Activated naive CD8-positive, alpha-beta T cell treated with anti-CD3 and anti-CD28 coated beads, Interleukin-2, amount 10 ng/mL, durations not matched to agents 7 days and 5 days (primary cell): ENCODE data around the gene GNAO1. TPM values are rescaled to one million over a fixed set of nuclear protein-coding genes. Genes with fewer than 3 reads are reported as not detected.
"Not testable (repeated sequence)": the region's sequence is repeated elsewhere in the genome, so short reads cannot be mapped to it uniquely, and the experiment has no call there.

Source experiments
- ATAC-seq: fragments of 150-1000 bp; cut with Tn5 transposase; one replicate; pipeline ENCODE4 v1.10.0; 2021; ENCODE audit warnings: low read depth, moderate library complexity
- POLR2A ChIA-PET: fragments of 350-600 bp; sonication (Branson Sonifier 250); formaldehyde crosslinking; loops from one replicate; lab custom pipeline; 2021; ENCODE audit warnings: antibody characterized with exemption; lab: Charles Lee
- DNase-seq: peaks from one replicate; pipeline ENCODE4 v3.0.0; 2021
- H3K27ac Mint-ChIP-seq: one replicate; pipeline ENCODE4 v1.8.0; 2022; ENCODE audit warnings: mild to moderate bottlenecking, mixed read lengths
- H3K27me3 Mint-ChIP-seq: one replicate; pipeline ENCODE4 v1.8.0; 2022; ENCODE audit warnings: mild to moderate bottlenecking, moderate library complexity, mixed read lengths
- H3K36me3 Mint-ChIP-seq: one replicate; pipeline ENCODE4 v1.8.0; 2021; ENCODE audit warnings: mild to moderate bottlenecking, mixed read lengths
- H3K4me1 Mint-ChIP-seq: one replicate; pipeline ENCODE4 v1.8.0; 2021; ENCODE audit warnings: mixed read lengths
- H3K4me3 Mint-ChIP-seq: one replicate; pipeline ENCODE4 v1.8.0; 2022; ENCODE audit warnings: mild to moderate bottlenecking, moderate library complexity, mixed read lengths
- H3K9me3 Mint-ChIP-seq: one replicate; pipeline ENCODE4 v1.8.0; 2021; ENCODE audit warnings: mixed read lengths
- microRNA-seq: library from miRNA; unstranded; fragments of <30 nt; microRNA quantifications from one replicate; pipeline ENCODE4 v1.2.0, GENCODE V29; 2022
- total RNA-seq, 2 experiments: library from RNA; stranded (reverse); gene quantifications; one replicate each; pipeline ENCODE4 v1.2.3, GENCODE V29; 2021

Gene GNAO1
- total RNA-seq, 2 experiments from 2014 or later = 5.7 to 6.7 TPM

DNA sequence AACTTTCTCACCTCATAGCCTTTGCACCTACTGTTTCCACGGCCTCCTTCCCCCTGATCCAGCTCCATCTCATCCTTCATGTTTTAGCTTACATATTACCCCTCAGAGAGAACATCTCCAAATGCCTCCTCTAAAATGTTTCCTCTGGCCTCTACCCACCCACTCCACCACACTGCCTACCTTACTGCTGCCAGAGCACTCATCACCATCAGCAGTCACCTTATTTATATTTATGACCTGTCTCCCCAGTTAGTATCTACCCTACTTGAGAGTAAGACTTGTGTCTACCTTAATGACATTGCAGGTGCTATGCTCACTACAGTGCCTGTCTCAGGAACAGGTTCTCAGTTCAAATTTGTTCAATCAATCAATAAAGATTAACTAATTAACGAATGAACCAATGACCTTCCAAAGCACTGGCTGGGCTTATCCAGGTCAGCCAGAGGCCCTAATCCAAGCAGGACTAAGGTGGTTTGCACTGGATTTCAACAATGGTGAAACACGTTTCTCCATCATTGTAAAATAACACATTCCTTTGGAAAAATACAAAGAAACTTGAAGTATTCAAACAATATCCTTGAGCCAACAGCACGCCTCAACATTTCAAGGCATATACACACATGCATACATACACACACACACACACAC lies 192.9 kb downstream of the GNAO1 start:
- no peak overlapping the region for H3K27ac Mint-ChIP-seq
- H3K4me3 Mint-ChIP-seq = no peak overlapping the region
- ATAC-seq = no peak
- POLR2A ChIA-PET = no interaction called here
- peaks cover 9% of the 10 kb centered on the region for H3K9me3 Mint-ChIP-seq
- H3K27me3 Mint-ChIP-seq = no peaks in the 10 kb centered on the region
- no peak for DNase-seq
- H3K4me1 Mint-ChIP-seq = no peaks in the 10 kb centered on the region
- H3K36me3 Mint-ChIP-seq = peaks cover 71% of the 10 kb centered on the region

- Mint-ChIP-seq H3K36me3 (peaks cover 69% of the 10 kb centered on the region), H3K27ac (no peak overlapping the region), H3K4me3 (no peak overlapping the region), H3K4me1 (peaks cover 2% of the 10 kb centered on the region), H3K27me3 (no peaks in the 10 kb centered on the region), H3K9me3 (peaks cover 2% of the 10 kb centered on the region)
- ATAC-seq (no peak), DNase-seq (no peak)
- POLR2A ChIA-PET = no interaction called here
These were observed 196.1 kb downstream of the GNAO1 start for GRCh38 chr16:56387396-56387795.

- peaks cover 4% of the 10 kb centered on the region for H3K4me1 Mint-ChIP-seq
- H3K36me3 Mint-ChIP-seq = peaks cover 69% of the 10 kb centered on the region
- peaks cover 2% of the 10 kb centered on the region for H3K9me3 Mint-ChIP-seq
- POLR2A ChIA-PET = no interaction called here
- no peak for DNase-seq
- no peak overlapping the region for H3K4me3 Mint-ChIP-seq
- H3K27ac Mint-ChIP-seq = no peak overlapping the region
- ATAC-seq = no peak
- H3K27me3 Mint-ChIP-seq = no peaks in the 10 kb centered on the region
These were observed 196.9 kb downstream of the GNAO1 start for GRCh38 chr16:56388209-56388608.

DNA sequence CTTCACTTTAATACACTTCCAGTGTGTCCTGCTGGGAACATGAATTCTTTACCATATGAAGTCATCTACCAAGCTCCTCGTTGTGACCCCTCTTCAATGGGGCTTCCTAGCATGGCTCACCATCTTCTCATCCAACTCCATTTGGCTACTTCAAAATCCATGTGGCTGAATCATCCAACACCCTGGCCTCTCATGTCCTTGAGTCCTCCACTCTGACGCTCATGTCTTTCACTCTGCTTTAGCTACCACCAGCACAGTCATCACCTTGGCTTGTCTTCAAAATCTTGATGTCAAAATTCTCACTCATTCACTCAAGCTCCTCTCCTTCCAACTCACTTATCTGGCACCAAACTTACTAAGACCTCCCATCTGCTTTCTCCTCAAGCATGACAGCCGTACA lies 198.3 kb downstream of the GNAO1 start:
- Mint-ChIP-seq H3K27ac (no peak overlapping the region), H3K9me3 (no peaks in the 10 kb centered on the region), H3K4me3 (no peak overlapping the region), H3K4me1 (peaks cover 4% of the 10 kb centered on the region), H3K27me3 (no peaks in the 10 kb centered on the region), H3K36me3 (peaks cover 64% of the 10 kb centered on the region)
- POLR2A ChIA-PET = no interaction called here
- ATAC-seq (no peak), DNase-seq (no peak)

GRCh38 chr16:56396724-56397123 lies 205.4 kb downstream of the GNAO1 start:
- H3K27me3 Mint-ChIP-seq, ATAC-seq, DNase-seq, H3K27ac Mint-ChIP-seq, H3K4me1 Mint-ChIP-seq, POLR2A ChIA-PET, H3K9me3 Mint-ChIP-seq, H3K4me3 Mint-ChIP-seq: not testable (repeated sequence)
- H3K36me3 Mint-ChIP-seq = peaks cover 45% of the 10 kb centered on the region

DNA sequence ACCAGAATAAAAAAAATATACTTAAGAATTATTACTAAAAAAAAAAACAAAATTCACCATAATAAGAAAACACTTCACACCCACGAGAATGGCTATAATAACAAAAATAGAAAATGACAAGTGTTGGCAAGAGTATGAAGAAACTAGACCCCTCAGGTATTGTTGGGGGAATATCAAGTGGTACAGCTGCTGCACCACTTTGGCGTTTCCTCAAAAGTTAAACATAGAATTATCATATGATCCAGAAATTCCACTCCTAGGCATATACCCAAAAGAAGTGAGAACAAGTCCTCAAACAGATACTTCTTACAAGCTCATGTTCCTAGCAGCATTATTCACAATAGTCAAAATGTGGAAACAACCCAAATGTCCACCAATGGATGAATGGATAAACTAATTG lies 207.8 kb downstream of the GNAO1 start:
- POLR2A ChIA-PET = no interaction called here
- no peak for DNase-seq
- no peak for ATAC-seq
- H3K4me3 Mint-ChIP-seq = no peak overlapping the region
- no peak overlapping the region for H3K27ac Mint-ChIP-seq
- H3K27me3 Mint-ChIP-seq = no peaks in the 10 kb centered on the region
- peaks cover 29% of the 10 kb centered on the region for H3K36me3 Mint-ChIP-seq
- no peaks in the 10 kb centered on the region for H3K4me1 Mint-ChIP-seq
- H3K9me3 Mint-ChIP-seq = peaks cover 1% of the 10 kb centered on the region

- H3K27me3 Mint-ChIP-seq = no peaks in the 10 kb centered on the region
- H3K27ac Mint-ChIP-seq = no peak overlapping the region
- no peak overlapping the region for H3K4me3 Mint-ChIP-seq
- H3K36me3 Mint-ChIP-seq = peaks cover 31% of the 10 kb centered on the region
- no peaks in the 10 kb centered on the region for H3K4me1 Mint-ChIP-seq
- peaks cover 1% of the 10 kb centered on the region for H3K9me3 Mint-ChIP-seq
- no peak for DNase-seq
- no peak for ATAC-seq
- POLR2A ChIA-PET = no interaction called here
These were observed 208.2 kb downstream of the GNAO1 start for GRCh38 chr16:56399486-56399885.

- peaks cover 1% of the 10 kb centered on the region for H3K4me1 Mint-ChIP-seq
- peaks cover 1% of the 10 kb centered on the region for H3K9me3 Mint-ChIP-seq
- H3K4me3 Mint-ChIP-seq = no peak overlapping the region
- no peak for ATAC-seq
- H3K27ac Mint-ChIP-seq = no peak overlapping the region
- POLR2A ChIA-PET = no interaction called here
- no peaks in the 10 kb centered on the region for H3K27me3 Mint-ChIP-seq
- no peak for DNase-seq
- peaks cover 29% of the 10 kb centered on the region for H3K36me3 Mint-ChIP-seq
These were observed 209.2 kb downstream of the GNAO1 start for GRCh38 chr16:56400458-56400857.

GRCh38 chr16:56401482-56401881 lies 210.2 kb downstream of the GNAO1 start:
- H3K4me3 Mint-ChIP-seq = no peak overlapping the region
- DNase-seq = no peak
- ATAC-seq = no peak
- peaks cover 4% of the 10 kb centered on the region for H3K4me1 Mint-ChIP-seq
- H3K27me3 Mint-ChIP-seq = no peaks in the 10 kb centered on the region
- H3K9me3 Mint-ChIP-seq = peaks cover 1% of the 10 kb centered on the region
- POLR2A ChIA-PET = no interaction called here
- H3K36me3 Mint-ChIP-seq = peaks cover 25% of the 10 kb centered on the region
- H3K27ac Mint-ChIP-seq = no peak overlapping the region

DNA sequence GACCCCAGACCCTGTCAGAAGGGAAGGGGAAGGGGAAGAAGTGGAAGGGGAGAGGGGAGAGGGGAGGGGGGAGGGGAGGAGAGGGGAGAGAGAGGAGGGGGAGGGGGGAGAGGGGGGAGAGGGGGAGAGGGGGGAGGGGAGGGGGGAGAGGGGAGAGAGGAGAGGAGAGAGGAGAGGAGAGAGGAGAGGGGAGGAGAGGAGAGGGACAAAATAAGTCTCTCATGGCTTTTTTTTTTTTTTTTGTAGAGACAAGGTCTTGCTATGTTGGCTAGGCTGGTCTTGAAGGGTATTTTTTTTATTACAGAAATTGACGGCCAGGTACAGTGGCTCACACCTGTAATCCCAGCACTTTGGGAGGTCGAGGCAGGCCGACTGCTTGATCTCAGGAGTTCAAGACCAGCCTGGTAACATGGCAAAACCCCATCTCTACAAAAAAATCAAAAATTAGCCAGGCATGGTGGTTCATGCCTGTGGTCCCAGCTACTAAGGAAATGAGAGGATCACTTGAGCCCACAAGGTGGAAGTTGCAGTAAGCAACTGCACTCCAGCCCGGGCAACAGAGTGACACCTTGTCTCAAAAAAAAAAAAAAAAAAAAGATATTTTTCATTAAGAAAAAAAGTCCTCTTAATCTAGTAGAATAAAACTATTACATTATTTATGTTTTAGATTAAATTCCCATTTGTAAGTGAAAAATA lies 214.8 kb downstream of the GNAO1 start:
- Mint-ChIP-seq H3K27ac (no peak overlapping the region), H3K27me3 (no peaks in the 10 kb centered on the region), H3K4me3 (no peak overlapping the region), H3K9me3 (no peaks in the 10 kb centered on the region), H3K4me1 (peaks cover 4% of the 10 kb centered on the region), H3K36me3 (peaks cover 19% of the 10 kb centered on the region)
- POLR2A ChIA-PET = no interaction called here
- DNase-seq (no peak), ATAC-seq (no peak)

Small RNA genes within 50 kb of the gene (microRNA-seq; reads per million reads assigned to microRNA genes)
- gene MIR3935 = not detected

Other genes starting within 250 kb of the GNAO1 start
- gene AMFR, start 234.1 kb downstream of the GNAO1 start, total RNA-seq = 10 to 100 TPM; 50.0 to 55.5 TPM